Esophagus squamous epithelium (tissue), 5 donors: ENCODE data around the gene ACVR1B. TPM values are rescaled to one million over a fixed set of nuclear protein-coding genes. Genes with fewer than 3 reads are reported as not detected.

Experiments
- DNase-seq: peaks from one replicate; lab custom pipeline; 2025; lab: John Stamatoyannopoulos, UW
- H3K27ac ChIP-seq, 4 donors: fragments of 200-600 bp; sonication (generic); one replicate each; pipeline ENCODE4 v1.5.1; 2016 to 2019; ENCODE audit warnings: mild to moderate bottlenecking in 1 of 4
- H3K27me3 ChIP-seq, 4 donors: fragments of 200-600 bp; sonication (generic); 1 replicate in 3 of 4; 2 replicates in 1 of 4; pipeline versions ENCODE4 v1.5.1 to v1.6.0; 2017 to 2021; ENCODE audit warnings: antibody characterized with exemption in 1 of 4
- H3K36me3 ChIP-seq, 3 donors: fragments of 200-600 bp; sonication (generic); one replicate each; pipeline ENCODE4 v1.5.1; 2016 to 2019
- H3K4me1 ChIP-seq, 3 donors: fragments of 200-600 bp; sonication (generic); one replicate each; pipeline ENCODE4 v1.5.1; 2017 to 2019
- H3K4me3 ChIP-seq, 4 donors: fragments of 200-600 bp; sonication (generic); 1 replicate in 3 of 4; 2 replicates in 1 of 4; pipeline ENCODE4 v1.5.1; 2016 to 2019; ENCODE audit warnings: mild to moderate bottlenecking in 2 of 4, moderate library complexity in 1 of 4
- H3K9me3 ChIP-seq, 3 donors: fragments of 200-600 bp; sonication (generic); one replicate each; pipeline ENCODE4 v1.5.1; 2016 to 2019
- CTCF ChIP-seq, 6 experiments: fragments of 450-650 bp in 4 of 6; fragments of 200-600 bp in 2 of 6; sonication (generic) in 2 of 6; IDR thresholded peaks; one replicate each; pipeline ENCODE4 v1.5.1; 2016 to 2019; ENCODE audit warnings: antibody characterized with exemption in 6 of 6, mild to moderate bottlenecking in 4 of 6, moderate library complexity in 4 of 6
- POLR2A ChIP-seq, 4 donors: fragments of 450-650 bp; IDR thresholded peaks; one replicate each; pipeline ENCODE4 v1.6.1; 2017; ENCODE audit warnings: antibody characterized with exemption in 4 of 4, mild to moderate bottlenecking in 4 of 4, moderate library complexity in 3 of 4
- WGBS, 2 donors: methylation state at CpG; one replicate each; pipeline ENCODE4 v1.1.5; 2018; 5-methylcytosine and 5-hydroxymethylcytosine counted together
- intact Hi-C: fragments of 100-400 bp; cut with DNase I; formaldehyde crosslinking; loops from one replicate; pipeline ENCODE4 v1.15.0; 2022
- total RNA-seq, 4 donors: library from RNA; depleted of rRNA; stranded (reverse); fragments of >200 nt; gene quantifications; one replicate each; pipeline ENCODE4 v1.1.0, GENCODE V29; 2016
- donor health status: DM: yes; HTN: yes; CAD: no.

The ACVR1B gene
- total RNA-seq, 4 donors from 2014 or later: 11.4 to 31.7 (median 16.8) TPM

GRCh38 chr12:52005218-52005902 lies 53.9 kb downstream of the ACVR1B start:
- Histone ChIP-seq H3K9me3 (no peaks in the 10 kb centered on the region), H3K36me3 (peaks cover 0 to 2% (median 0%) of the 10 kb centered on the region in 3 donors), H3K4me3 (no peak overlapping the region), H3K27me3 (peaks cover 0 to 36% (median 3%) of the 10 kb centered on the region in 4 donors), H3K27ac (peak overlapping the region in 1 of 4 donors; percentile 52), H3K4me1 (peaks cover 6 to 66% (median 14%) of the 10 kb centered on the region in 3 donors)
- 74 to 86% methylated on average over 9 of the region's 10 CpGs for WGBS, 2 donors
- intact Hi-C loops: no loop called here
- DNase-seq: no peak
- TF ChIP-seq CTCF (IDR thresholded peaks at IDR 0.05): no peak
- no peak for TF ChIP-seq POLR2A (IDR thresholded peaks at IDR 0.05)

GRCh38 chr12:52005903-52006703 lies 54.6 kb downstream of the ACVR1B start:
- DNase-seq: no peak
- Histone ChIP-seq H3K27ac (peak overlapping the region; percentile 79 to 96 (median 91)), H3K4me3 (peak overlapping the region; percentile 54 to 90 (median 68)), H3K36me3 (peaks cover 0 to 3% (median 0%) of the 10 kb centered on the region in 3 donors), H3K4me1 (peaks cover 10 to 73% (median 22%) of the 10 kb centered on the region in 3 donors), H3K9me3 (no peaks in the 10 kb centered on the region), H3K27me3 (peaks cover 0 to 36% (median 3%) of the 10 kb centered on the region in 4 donors)
- peak in 1 of 4 donors; percentile 32 for TF ChIP-seq POLR2A (IDR thresholded peaks at IDR 0.05)
- no peak for TF ChIP-seq CTCF (IDR thresholded peaks at IDR 0.05)
- intact Hi-C loops: no loop called here
- 25 to 46% methylated on average over 17 to 18 of the region's 28 CpGs for WGBS, 2 donors

GRCh38 chr12:52006726-52007157 lies 55.2 kb downstream of the ACVR1B start, which contains the start of gene TAMALIN:
Gene TAMALIN (plus strand): TSS chr12:52006946. CDS start chr12:52007020, 74 bp downstream.
- intact Hi-C loops: no loop called here
- H3K27me3 ChIP-seq: peaks cover 0 to 36% (median 3%) of the 10 kb centered on the region in 4 donors
- H3K4me1 ChIP-seq: peaks cover 11 to 79% (median 23%) of the 10 kb centered on the region in 3 donors
- 0% methylated on average over 1 of the region's 60 CpGs; no CpG with 5 or more reads in 1 of the 2 donors for WGBS, 2 donors
- peaks cover 0 to 9% (median 0%) of the 10 kb centered on the region in 3 donors for H3K36me3 ChIP-seq
- H3K9me3 ChIP-seq: no peaks in the 10 kb centered on the region
- TF ChIP-seq CTCF (IDR thresholded peaks at IDR 0.05) (no peak), POLR2A (IDR thresholded peaks at IDR 0.05) (peak in 2 of 4 donors; percentile 92 to 94)
- H3K4me3 ChIP-seq: peak within 1 kb of the TSS; percentile 54 to 90 (median 68)
- peak within 1 kb of the TSS; percentile 79 to 96 (median 91) for H3K27ac ChIP-seq
- DNase-seq: no peak

GRCh38 chr12:52007158-52007921 lies 55.8 kb downstream of the ACVR1B start:
- DNase-seq: no peak
- TF ChIP-seq POLR2A (IDR thresholded peaks at IDR 0.05) (peak in 2 of 4 donors; percentile 53 to 59), CTCF (IDR thresholded peaks at IDR 0.05) (no peak)
- Histone ChIP-seq H3K4me3 (peak overlapping the region; percentile 54 to 90 (median 68)), H3K9me3 (no peaks in the 10 kb centered on the region), H3K4me1 (peaks cover 11 to 85% (median 23%) of the 10 kb centered on the region in 3 donors), H3K27me3 (peaks cover 0 to 36% (median 3%) of the 10 kb centered on the region in 4 donors), H3K36me3 (peaks cover 0 to 15% (median 0%) of the 10 kb centered on the region in 3 donors), H3K27ac (peak overlapping the region; percentile 79 to 96 (median 91))
- WGBS, 2 donors: 0 to 14% methylated on average over 15 to 25 of the region's 72 CpGs
- intact Hi-C loops: no loop called here
